GM19099 (cell line): Measurements from ENCODE around the gene TERT.

Experiments
- POLR2A ChIP-seq: IDR thresholded peaks from 3 replicates; pipeline ENCODE4 v1.6.1; 2011; ENCODE audit warnings: low read depth; ENCODE audit not compliant: insufficient read length; ENCODE audit errors: extremely low read depth

TERT gene

DNA sequence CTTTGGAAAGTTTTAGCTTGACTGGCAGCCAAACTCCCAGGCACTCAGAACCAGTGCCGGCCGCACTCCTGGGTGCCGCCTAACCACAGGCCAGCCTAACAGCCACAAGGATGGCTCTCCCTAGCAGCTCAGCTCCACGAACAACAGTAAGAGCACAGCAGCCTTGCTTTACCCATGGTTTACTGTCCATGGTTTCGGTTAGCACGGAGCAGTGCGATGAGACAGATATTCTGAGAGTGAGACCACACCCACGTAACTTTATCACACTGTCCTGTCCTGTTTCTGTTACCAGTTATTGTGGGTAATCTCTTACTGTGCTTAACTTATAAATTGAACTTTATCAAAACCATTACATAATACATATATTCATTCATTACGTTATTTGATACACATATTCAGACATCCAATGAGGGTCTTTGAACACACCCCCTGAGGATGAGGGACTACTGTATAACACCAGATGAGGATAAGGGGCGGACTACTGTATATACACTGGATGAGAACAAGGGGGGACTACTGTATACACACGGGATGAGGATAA, 37.7 kb upstream of the TERT start:
- TF ChIP-seq POLR2A, result no peak

GRCh38 chr5:1331861-1332405, 37.1 kb upstream of the TERT start:
- TF ChIP-seq POLR2A, result no peak

DNA sequence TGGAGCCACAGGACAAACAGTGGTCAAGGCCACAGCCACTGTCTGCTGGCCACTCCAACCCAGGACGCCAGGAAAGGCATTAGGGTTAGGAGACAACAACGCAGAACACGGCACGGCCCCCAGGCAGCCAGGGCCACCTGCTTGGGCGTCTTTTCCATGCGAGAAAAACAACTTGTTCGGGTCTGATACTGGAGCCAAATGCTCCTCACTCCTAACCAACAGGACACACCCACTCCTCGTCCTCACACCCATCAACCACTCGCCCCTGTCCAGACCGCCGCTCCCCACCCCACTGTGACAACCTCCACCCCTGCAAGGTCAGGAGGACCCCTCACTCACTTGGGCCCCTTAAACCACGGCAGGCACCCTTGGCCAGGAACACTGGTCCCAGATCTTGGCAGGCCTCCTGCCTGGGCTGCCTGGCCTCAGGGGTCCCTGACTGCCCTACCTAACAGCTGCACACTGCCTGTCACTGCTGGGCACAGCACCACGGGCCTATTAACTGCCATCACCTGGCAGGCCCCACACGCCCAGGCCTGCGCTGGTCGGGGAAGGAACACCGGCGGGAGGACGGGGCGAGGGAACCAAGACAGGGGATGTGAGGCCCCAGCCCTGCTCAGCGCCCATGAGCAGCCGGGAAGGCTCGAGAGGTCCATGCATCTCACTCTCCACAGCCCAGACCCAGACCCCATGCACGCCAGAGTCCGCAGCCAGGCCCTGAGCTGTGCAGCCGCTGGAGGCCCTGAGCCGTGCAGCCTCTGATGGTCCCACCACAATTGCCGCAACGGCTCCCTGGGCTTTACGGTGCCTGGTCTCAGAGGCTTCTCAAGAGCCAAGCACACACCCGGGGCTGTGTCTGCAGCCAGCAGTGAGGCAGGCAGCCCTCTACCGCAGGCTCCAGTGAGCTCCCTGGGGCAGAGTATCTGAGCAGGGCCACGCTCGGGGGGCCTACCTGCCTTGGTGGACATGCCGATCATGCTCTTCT, 36.3 kb upstream of the TERT start:
- no peak for TF ChIP-seq POLR2A

GRCh38 chr5:1330146-1330846, 35.4 kb upstream of the TERT start:
- no peak for TF ChIP-seq POLR2A

GRCh38 chr5:1329111-1329579, 34.3 kb upstream of the TERT start:
- TF ChIP-seq POLR2A, result no peak

DNA sequence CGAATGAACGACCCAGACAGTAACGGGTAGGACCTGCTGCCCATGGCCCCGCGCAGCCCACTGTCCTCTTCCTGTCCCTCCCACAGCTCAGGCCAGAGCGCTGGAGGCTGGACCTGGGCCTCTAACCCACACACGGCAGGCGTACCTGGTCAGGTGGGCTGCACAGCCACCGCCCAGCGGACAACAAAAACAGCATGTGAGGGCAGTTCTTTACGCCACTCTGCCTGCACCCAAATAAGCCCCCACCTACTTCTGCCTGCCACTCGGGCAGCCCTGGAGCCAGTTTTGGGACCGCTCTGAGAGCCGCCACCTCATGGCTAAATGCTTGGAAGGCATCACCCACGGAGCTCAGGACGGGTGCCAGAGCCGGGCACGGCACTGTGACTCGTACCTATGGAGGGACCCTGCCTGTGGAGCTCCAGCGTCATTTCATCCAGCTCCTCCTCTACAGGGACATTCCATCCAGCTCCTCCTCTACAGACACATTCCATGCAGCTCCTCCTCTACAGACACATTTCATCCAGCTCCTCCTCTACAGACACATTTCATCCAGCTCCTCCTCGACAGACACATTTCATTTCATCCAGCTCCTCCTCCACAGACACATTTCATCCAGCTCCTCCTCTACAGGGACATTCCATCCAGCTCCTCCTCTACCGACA, 31.1 kb upstream of the TERT start:
- TF ChIP-seq POLR2A, result no peak

DNA sequence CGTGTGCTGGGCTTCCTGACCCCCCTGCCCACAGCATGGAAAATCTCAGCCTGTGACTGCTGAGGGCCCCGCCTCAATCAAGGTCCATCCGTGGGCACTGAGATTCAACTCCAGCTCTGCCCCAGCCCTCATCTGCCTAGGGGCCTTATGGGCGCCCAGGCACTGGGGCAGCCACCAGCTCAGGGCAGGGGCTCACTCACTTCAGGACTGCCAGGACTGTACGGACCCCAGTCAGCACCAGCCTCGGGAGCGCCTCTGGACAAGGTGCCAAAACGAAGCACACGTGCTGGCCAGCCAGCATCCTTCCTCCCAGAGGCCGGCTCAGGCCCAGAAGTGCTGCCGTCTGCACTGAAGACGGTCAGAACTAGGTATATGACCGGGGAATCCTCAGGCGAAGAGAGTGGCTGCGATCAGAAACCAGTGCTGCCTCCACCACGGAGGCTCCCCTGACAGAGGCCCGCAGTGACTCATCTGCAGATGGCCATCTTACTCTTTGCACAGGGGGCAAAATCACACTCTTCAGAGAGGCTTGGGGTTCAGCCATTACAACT, 30.4 kb upstream of the TERT start:
- no peak for TF ChIP-seq POLR2A

- TF ChIP-seq POLR2A, result no peak
Observed at GRCh38 chr5:1324719-1325190, 29.9 kb upstream of the TERT start.

DNA sequence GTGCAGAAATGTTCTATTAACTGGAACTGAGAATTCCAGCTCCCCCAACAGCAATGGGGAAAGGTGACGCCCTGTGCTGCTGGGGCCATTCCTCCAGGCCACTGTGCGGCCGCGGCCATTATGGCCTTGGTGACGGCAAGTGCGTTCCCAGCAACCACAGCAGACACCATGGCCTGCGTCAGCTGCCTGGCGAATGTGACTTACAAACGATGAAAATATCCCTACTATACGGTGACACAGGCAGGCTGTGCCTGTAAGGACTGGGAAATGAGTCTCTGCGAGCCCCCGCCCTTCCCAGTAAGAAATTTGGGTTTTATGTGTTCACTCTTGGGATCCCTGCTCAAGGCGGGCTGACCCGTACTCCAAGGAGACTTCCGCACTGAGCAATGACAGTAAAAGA, 29.4 kb upstream of the TERT start:
- no peak for TF ChIP-seq POLR2A

DNA sequence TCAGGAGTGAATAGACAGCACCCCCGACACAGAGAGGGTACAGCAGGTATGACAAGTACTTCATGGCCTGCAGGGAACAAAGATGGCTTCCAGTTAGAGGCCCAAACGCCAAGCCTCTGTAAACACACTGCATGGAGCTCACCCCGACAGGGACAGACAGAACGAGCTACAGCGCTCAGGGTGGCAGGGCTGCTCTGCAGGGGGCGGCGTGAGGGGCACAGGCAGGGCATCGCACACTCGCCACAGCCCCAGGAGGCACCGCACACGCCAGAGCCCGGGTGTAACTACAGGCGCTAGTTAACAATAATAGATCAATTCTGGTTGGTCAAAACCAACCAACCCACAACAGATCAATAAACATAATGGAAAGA, 28.9 kb upstream of the TERT start:
- TF ChIP-seq POLR2A, result no peak

- TF ChIP-seq POLR2A, result no peak
Observed at GRCh38 chr5:1322955-1323802, 28.3 kb upstream of the TERT start.

DNA sequence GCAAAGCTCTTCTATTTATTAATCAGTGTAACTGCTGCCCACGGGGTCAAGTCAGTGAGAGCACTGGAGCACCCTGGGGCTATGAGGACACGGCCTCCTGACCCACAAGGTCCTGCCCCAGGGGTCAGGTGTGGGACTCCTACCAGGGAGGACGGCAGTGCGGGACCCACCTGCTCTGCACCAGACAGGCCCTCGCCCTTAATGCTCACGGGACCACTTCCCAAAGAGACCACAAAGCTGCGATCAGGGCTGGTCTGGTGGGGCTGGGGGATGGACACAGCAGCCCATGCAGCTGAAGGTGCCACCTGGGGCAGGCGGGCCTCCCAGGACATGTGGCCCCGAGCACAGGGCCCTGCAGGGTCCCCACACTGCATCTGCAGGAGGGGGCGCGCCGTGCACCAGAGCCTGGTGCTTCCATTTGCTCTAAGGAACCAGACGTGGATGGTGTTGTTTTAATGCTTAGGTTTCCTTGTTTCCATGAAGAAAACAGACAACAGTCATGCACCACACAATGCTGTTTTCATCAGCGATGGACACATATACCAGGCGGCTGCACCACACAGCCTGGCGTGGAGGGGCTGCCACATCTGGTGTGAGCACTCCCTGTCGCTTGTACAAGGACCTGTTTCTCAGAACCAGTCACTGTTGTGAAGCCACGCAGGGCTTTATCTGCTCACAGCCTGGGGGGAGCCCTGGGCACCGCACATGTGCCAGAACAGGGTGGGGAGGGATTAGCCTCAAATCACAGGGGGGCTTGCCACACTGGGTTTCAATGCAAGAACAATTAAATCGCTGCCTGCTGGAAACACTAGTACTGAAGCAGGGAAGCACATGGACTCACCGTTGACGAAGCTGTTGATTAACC, 27.4 kb upstream of the TERT start:
- TF ChIP-seq POLR2A, result no peak

- no peak for TF ChIP-seq POLR2A
Observed at GRCh38 chr5:1321576-1321975, 26.7 kb upstream of the TERT start.
